HG03097 (cell line): ENCODE data around the gene TNFSF15.

Experiments
- ATAC-seq: cut with Tn5 transposase; IDR thresholded peaks from one replicate; pipeline ENCODE4 v1.9.1; 2021; ENCODE audit not compliant: unreplicated experiment, low FRiP score

The TNFSF15 gene

GRCh38 chr9:114790521-114790920, 15.3 kb downstream of the TNFSF15 start:
- ATAC-seq, result no peak

GRCh38 chr9:114789006-114789405, 16.8 kb downstream of the TNFSF15 start:
- no peak for ATAC-seq

DNA sequence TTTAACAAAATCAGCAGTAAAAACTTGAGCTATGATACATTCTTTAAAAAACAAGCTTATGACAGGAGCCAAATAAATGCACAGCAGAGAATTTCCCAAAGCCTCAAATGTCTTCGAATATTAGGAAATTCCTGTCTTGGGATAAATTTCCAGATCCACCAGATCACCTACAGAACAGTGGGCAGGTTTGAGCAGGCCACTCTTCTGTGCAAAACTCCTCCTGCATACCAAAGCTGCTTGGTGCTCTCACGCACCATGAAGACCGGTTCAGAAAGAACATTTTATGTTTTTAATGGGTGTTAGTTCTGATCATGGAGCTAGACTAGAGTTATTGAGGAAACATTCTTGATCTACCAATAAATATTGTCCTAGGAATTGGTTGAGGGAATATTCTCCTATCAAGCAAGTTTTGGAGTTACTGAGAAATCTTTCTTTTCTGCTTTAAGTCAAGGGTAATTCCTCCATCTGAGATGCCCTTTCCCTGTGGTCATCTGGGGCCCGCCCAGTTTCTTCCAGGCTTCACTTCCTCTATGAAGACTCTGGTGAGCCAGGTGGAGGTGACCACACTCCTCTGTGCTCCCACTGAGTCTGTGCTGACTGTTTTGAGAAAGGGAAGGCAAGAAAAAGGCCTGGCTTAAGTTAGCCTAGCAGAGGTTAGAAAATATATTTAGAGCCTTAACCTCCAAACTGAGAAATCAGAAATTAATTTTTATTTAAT, 17.9 kb downstream of the TNFSF15 start:
- no peak for ATAC-seq

DNA sequence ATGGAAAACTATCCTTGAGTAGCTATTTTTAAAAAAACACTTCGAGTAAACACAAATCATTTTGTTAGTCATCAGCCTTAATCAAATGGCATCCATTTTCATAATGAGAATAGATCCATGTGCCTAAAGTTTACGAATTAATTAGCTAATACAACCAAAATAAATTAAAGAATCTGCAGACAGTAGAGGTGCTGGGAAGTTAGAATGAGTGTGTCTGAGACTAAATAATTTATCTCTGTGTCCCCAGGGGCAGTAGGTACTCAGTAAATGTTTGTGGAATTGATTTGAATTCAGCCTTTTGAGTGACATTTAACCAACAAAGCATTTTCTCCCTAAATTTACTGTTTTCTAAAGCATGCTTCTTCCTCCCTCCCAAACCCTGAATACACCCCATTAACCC, 18.6 kb downstream of the TNFSF15 start:
- ATAC-seq, result no peak

DNA sequence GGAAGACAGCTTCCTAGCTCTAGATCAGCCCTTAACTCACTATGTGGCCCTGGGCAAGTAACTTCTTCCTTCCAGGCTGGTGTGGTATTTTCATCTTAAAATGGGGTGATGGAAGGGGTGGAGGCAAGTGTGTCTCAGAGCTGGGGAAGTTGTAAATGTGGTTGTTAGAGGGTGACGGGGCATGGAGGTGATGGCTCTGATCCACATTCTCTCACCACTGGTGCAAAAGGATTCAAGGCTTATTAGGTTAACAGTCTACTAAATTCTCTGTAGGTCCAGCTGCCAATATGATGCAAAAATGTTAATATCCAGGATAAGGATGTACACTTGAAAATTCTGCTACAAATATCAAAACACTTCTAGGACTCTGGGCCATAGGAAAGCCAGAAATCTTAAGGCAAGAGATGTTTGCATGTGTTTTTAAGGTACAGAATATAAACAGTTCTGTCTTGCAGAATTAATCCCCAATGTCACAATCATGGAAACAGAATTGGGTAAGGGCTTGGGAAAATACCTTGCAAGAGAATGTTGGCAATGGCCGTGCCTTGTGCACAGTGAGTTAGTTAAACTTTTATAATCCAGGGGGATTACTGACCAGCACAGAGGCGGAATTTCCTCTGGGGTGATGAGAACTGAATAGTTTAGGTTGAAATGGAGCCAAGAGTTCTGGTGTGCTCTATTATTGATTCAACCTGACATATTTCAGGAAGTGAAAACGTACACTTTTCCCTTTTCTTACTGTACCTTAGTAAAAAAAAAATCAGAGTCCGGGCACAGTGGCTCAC, 19.8 kb downstream of the TNFSF15 start:
- no peak for ATAC-seq

DNA sequence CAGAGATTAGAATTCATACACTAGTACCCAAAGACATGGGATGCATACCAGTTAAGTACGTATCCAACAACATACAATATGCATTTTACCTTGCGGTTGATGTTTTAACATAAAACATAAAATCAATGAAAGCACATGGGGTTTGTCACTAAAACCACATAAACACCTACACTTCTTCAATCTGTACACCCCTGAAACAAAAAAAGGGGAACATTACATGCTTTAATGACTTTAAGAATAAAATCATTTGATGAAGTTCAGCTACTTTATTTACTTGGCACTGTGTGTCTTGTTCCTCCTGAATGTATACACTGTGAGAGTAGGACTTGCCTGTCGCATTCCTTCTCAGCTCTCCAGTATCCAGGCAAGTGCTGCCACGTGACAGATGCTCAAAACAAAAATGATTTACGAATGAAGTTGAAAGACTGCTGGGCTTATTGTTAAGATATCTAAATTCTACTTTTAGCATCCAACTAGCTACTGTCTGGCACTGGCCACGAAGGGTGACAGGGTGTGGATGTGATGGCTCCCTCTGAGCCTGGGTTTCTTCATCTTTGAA, 21.0 kb downstream of the TNFSF15 start:
- no peak for ATAC-seq

- ATAC-seq, result no peak
Observed at GRCh38 chr9:114782586-114782985, 23.3 kb downstream of the TNFSF15 start.

DNA sequence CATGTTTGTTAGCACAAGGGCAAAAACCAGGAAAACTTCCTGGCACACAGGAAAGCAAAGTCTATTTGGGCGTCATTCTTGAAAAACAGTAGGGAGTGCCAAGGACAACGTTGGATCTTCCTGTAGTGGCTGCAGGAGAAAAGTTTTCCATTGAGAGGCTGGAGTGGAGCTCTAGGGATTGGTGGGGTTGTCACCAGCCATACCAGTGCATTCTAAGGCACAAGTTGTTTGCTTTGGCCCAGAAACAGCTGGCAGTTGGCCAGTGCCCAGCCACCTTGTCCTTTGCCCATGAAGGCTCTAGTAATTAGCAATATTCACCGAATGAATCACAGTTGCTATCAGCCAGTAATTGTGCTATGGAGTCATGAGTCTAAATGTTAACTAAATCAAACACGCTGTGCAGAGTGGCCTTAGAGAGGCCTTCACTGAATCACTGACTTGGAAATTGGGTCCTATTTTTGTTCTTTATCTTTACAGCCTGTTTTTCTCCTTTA, 26.4 kb downstream of the TNFSF15 start:
- no peak for ATAC-seq

DNA sequence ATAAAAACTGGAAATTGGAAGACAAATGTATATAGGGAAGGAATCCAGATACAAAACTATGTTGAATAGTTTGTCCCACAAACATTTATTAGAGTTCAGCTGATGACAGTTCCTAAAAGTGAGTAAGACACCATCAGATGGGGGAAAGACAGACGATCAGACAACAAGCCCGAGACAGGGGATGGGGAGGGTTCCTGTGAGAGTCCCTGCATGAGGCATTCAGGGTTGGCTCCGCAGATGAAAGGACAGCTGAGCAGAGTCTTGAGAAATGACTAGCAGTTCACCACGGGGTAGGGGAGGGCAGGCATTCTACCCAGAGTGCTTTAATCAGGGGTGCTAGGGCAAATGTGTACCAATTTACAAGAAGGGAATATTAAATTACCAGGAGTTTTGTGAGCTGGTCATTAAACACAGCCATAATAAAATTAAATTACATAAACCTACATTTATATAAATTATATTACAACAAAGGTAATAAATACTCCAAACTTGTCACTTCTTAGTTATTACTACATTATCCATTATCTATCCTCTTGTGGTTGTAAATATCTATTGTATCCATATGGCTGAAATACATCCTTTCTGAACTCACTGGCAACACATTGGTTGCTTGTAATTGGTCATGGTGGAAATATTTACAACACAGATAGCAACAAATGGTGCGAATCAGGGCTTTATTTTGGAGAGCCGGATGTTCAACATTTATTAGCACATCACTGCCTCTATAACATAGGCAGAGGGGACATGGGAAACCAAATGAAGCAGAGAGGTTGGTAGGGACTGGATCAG, 27.8 kb downstream of the TNFSF15 start:
- no peak for ATAC-seq

- no peak for ATAC-seq
Observed at GRCh38 chr9:114776683-114777399, 29.0 kb downstream of the TNFSF15 start.

- no peak for ATAC-seq
Observed at GRCh38 chr9:114775981-114776380, 29.9 kb downstream of the TNFSF15 start.

DNA sequence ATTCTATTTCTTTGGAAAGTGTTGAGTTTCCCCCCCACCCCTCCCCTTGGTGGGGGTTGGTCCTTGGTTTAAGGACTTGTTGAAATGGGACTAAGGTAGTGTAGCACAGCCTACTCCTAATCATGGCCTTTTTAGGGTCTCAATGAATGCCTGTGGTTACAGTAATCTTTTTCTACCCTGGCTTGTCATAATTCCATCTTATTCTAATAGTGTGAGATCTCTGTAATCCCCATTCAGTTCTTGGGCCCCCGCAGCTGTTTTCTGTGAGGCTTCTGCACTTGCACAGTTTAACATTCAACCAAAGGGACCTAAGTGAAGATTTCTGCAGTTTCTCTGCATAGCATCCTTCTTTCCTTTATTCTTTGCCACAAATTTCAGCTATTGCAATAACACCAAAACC, 30.7 kb downstream of the TNFSF15 start:
- ATAC-seq, result no peak

GRCh38 chr9:114774524-114774923, 31.3 kb downstream of the TNFSF15 start:
- ATAC-seq, result no peak

GRCh38 chr9:114771889-114772288, 34.0 kb downstream of the TNFSF15 start:
- no peak for ATAC-seq

DNA sequence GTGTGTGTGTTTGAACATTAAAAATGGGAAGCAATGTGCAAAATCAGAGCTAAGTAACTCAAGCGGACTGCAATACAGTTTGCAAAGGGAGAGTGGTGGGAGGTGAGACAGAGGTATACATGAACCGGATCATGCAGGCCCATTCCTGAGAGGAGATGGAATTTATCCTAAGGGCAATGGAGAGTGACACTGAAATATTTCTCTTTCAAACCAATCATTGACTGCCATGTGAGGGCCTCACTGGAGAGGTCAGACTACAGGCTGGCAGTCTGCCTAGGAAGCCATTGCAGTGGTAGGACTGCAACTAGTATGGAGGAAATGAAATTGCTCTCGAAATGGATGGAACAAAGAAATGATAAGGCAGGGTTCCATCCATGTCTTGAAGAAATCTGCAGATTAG, 34.8 kb downstream of the TNFSF15 start:
- no peak for ATAC-seq

- ATAC-seq, result no peak
Observed at GRCh38 chr9:114769624-114770023, 36.2 kb downstream of the TNFSF15 start.

- no peak for ATAC-seq
Observed at GRCh38 chr9:114763220-114763619, 42.6 kb downstream of the TNFSF15 start.

DNA sequence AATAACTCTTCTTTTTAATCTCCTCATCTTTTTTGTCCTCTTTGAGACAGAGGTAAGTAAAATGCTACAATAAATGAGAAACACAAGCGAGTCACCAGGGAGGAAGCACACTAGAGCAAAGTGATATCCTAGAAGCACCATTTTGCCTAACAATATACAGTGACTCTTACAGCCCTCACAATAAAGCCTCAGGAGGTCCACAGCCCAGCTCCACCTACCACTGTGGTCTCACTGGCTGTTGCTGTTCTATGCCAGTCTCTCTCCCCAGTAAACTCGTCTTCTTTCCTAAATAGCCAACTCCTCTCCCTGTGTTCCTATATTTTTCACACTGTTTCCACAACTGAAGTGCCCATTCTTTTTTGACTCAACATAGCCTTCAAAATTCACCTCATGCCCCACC, 44.3 kb downstream of the TNFSF15 start:
- no peak for ATAC-seq

DNA sequence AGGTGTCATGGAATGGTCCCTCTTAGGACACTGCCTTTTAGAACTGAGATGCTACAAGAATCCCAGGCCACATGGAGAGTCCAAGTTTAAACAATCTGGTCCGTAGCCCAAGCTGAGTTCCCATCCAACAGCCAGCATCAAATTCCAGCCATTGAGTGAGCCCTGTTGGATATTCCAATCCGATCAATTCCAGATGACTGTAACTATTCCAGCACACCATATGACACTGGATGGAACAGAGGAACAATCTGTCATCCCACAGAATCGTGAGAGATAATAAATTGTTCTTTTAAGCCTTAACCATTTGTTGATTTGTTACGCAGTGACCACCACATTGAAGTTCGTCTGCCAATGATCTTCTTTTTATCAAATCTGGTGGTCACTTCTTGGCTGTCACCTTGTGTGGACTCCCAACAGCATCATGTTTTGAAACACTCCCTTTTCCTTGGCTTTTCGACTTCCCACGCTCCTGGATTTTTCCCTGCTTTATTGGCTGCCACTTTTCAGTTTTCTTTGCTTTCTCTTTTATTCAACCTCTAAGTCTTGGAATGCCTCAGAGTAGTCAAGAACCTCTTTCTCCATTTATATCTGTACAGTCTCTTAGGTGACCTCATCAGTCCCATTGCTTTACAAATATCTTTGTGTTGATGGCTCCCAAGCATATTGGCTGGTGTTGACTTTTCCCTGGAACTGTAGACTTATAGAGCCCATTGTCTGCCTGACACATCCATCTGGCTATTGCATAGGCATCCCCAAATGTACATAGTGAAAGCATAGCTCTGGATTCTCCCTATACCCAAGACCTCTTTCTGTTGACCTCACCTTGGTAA, 46.1 kb downstream of the TNFSF15 start:
- ATAC-seq, result no peak
